Neural cell (in vitro differentiated cells): ENCODE data around the gene ASMTL. TPM values are rescaled to one million over a fixed set of nuclear protein-coding genes. Genes with fewer than 3 reads are reported as not detected.

Experiments used
- H2AFZ ChIP-seq: fragments of 200-600, 300-800 bp; sonication (generic), shearing (Covaris generic); 2 replicates; pipeline ENCODE4 v1.6.0; 2014; ENCODE audit warnings: low read depth, mild to moderate bottlenecking, antibody characterized with exemption, low read length, moderate library complexity
- H3F3A ChIP-seq: fragments of 200-600 bp; shearing (Covaris generic); 2 replicates; pipeline ENCODE4 v1.6.1; 2016; ENCODE audit warnings: mild to moderate bottlenecking, moderate library complexity, mixed read lengths, antibody characterized with exemption, low read length; ENCODE audit not compliant: insufficient read depth, poor library complexity, severe bottlenecking
- H3K27ac ChIP-seq: fragments of 200-600, 300-800 bp; sonication (generic), shearing (Covaris generic); 2 replicates; pipeline ENCODE4 v1.5.1; 2014; ENCODE audit warnings: mild to moderate bottlenecking, low read length, moderate library complexity
- H3K27me3 ChIP-seq: fragments of 300-800, 200-600 bp; sonication (generic), shearing (Covaris generic); 2 replicates; pipeline ENCODE4 v1.6.0; 2014; ENCODE audit warnings: mild to moderate bottlenecking, low read depth, low read length, moderate library complexity; ENCODE audit not compliant: insufficient read depth
- H3K36me3 ChIP-seq: fragments of 300-800, 200-600 bp; sonication (generic), shearing (Covaris generic); 2 replicates; pipeline ENCODE4 v1.5.1; 2014; ENCODE audit warnings: mild to moderate bottlenecking, antibody characterized with exemption, low read length, moderate library complexity; ENCODE audit not compliant: insufficient read depth
- H3K4me2 ChIP-seq: fragments of 300-800, 200-600 bp; sonication (generic), shearing (Covaris generic); 2 replicates; pipeline ENCODE4 v1.6.0; 2014; ENCODE audit warnings: mild to moderate bottlenecking, low read length
- H3K4me3 ChIP-seq: fragments of 300-800, 200-600 bp; sonication (generic), shearing (Covaris generic); 2 replicates; pipeline ENCODE4 v1.5.1; 2014; ENCODE audit warnings: mild to moderate bottlenecking, low read length, moderate library complexity
- H3K79me2 ChIP-seq: fragments of 200-600 bp; shearing (Covaris generic); replicated peaks from 2 replicates; pipeline ENCODE4 v1.6.0; 2014; ENCODE audit warnings: mild to moderate bottlenecking, low read length, moderate library complexity; ENCODE audit not compliant: insufficient read depth
- H3K9ac ChIP-seq: fragments of 300-800, 200-600 bp; sonication (generic), shearing (Covaris generic); 2 replicates; pipeline ENCODE4 v1.6.1; 2016; ENCODE audit warnings: mild to moderate bottlenecking, low read length, mixed read lengths
- H3K9me2 ChIP-seq: fragments of 200-600 bp; shearing (Covaris generic); 2 replicates; pipeline ENCODE4 v1.6.1; 2016; ENCODE audit warnings: mild to moderate bottlenecking, low read length, mixed read lengths; ENCODE audit not compliant: insufficient read depth
- H3K9me3 ChIP-seq: fragments of 200-600, 300-800 bp; sonication (generic), shearing (Covaris generic); 2 replicates; pipeline ENCODE4 v1.6.1; 2016; ENCODE audit warnings: mild to moderate bottlenecking, mixed run types, low read length, moderate library complexity, mixed read lengths
- H4K20me1 ChIP-seq: fragments of 200-600 bp; shearing (Covaris generic); 2 replicates; pipeline ENCODE4 v1.6.1; 2016; ENCODE audit warnings: mild to moderate bottlenecking, mixed run types; ENCODE audit not compliant: insufficient read depth
- EP300 ChIP-seq: fragments of 450-650 bp; conservative IDR thresholded peaks from 2 replicates; pipeline ENCODE4 v1.6.1; 2014; ENCODE audit warnings: antibody characterized with exemption, mild to moderate bottlenecking, moderate library complexity; ENCODE audit not compliant: poor library complexity, severe bottlenecking
- EZH2 ChIP-seq: fragments of 200-600, 300-800 bp; shearing (Covaris generic), sonication (generic); IDR thresholded peaks from 2 replicates; pipeline ENCODE4 v1.6.1; 2014; ENCODE audit warnings: antibody characterized with exemption, low read length, borderline replicate concordance, mild to moderate bottlenecking; ENCODE audit not compliant: insufficient read depth, poor library complexity, severe bottlenecking
- MXI1 ChIP-seq: fragments of 450-650 bp; conservative IDR thresholded peaks from 2 replicates; pipeline ENCODE4 v1.6.1; 2014; ENCODE audit warnings: antibody characterized with exemption, mild to moderate bottlenecking; ENCODE audit not compliant: poor library complexity, severe bottlenecking
- POLR2AphosphoS5 ChIP-seq: IDR thresholded peaks from 2 replicates; pipeline ENCODE4 v1.6.1; 2012
- RAD21 ChIP-seq: fragments of 450-650 bp; conservative IDR thresholded peaks from 2 replicates; pipeline ENCODE4 v1.6.1; 2014; ENCODE audit warnings: antibody characterized with exemption, mild to moderate bottlenecking, moderate library complexity
- SMC3 ChIP-seq: fragments of 450-650 bp; conservative IDR thresholded peaks from 2 replicates; pipeline ENCODE4 v1.6.1; 2014; ENCODE audit warnings: antibody characterized with exemption, mild to moderate bottlenecking, moderate library complexity; ENCODE audit not compliant: poor library complexity
- TAF1 ChIP-seq: IDR thresholded peaks from 2 replicates; pipeline ENCODE4 v1.6.1; 2012; ENCODE audit warnings: low read depth
- polyA plus RNA-seq: library from polyadenylated mRNA; depleted of rRNA; stranded (reverse); fragments of >200 nt; gene quantifications from 2 replicates; pipeline ENCODE4 v1.2.3, GENCODE V29; 2014
- TF ChIP-seq, protein P1 (sequence below): IDR thresholded peaks from 2 replicates; pipeline ENCODE4 v1.6.1; 2012; ENCODE audit warnings: borderline replicate concordance
- TF ChIP-seq, protein P2 (sequence below): fragments of 450-650 bp; IDR thresholded peaks from 2 replicates; pipeline ENCODE4 v1.5.1; 2014; ENCODE audit warnings: antibody characterized with exemption, mild to moderate bottlenecking, moderate library complexity; ENCODE audit not compliant: poor library complexity, severe bottlenecking

Gene ASMTL
- polyA plus RNA-seq, 1 donor from 2014 or later = 25.9 TPM

DNA sequence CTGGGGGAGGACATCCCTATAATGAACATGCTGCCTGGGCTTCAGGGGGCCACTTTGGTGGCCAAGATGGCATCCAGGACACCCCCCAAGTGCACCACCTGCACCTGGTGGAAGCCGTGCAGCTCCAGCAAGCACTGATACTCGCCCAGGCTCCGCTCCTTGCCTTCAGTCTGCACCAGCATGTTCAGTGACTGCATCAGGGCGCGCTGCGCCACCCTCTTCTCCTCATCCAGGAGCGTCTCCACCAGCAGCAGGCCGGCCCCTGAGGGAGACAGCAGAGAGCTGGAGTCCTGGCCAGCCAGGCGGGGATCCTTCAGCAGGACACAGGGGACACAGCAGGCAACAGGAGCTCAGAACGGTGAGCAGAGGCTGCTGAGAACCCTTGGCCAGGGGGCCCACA lies 49.5 kb downstream of the ASMTL start:
- Histone ChIP-seq H3K9me2 (no peaks in the 10 kb centered on the region), H3K79me2 (no peaks in the 10 kb centered on the region), H4K20me1 (no peaks in the 10 kb centered on the region)

DNA sequence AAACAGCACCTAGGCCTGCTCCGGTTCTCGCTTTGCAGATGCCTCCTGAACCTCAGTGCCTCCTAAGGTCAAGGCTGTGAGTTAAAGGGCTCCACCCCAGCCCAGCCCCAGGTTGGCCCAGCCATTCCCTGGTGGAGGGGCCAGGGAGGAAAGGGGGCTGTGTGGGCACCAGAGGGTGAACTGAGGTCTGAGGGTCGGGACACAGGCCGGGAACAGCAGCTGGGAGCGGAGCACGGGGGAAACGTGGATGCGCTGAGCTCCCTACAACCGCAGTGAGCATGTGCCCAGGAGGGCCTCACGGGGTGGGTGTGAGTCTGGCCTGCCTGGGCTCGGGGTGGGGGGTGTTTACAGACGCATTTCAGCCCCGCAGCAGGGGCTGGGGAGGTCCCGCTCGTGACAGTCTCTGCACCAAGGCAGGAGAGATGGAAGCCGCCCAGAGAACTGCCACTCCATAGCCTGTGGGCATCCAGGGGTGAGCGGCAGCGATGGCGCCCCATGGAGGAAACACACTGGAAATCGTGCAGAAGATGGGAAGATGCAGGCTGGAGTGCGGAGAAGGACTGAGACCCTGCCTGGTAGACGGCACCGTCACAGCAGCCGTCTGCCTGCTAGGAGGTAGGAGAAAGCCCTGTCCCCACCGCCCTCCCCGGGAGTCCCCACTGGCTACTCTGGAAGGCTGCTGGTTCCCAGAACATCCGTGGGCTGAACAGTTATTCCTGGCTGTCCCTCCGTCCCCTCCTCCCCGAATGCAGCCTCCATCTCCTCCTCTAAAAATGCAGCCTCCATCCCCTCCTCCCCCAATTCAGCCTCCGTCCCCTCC lies 50.9 kb downstream of the ASMTL start:
- H3K9me2 ChIP-seq = no peaks in the 10 kb centered on the region
- H3K4me2 ChIP-seq = no peak overlapping the region
- H3K36me3 ChIP-seq = peaks cover 11% of the 10 kb centered on the region
- no peak overlapping the region for H3K4me3 ChIP-seq
- no peak for TF ChIP-seq TAF1
- TF ChIP-seq EP300 = no peak
- no peak for TF ChIP-seq RAD21
- TF ChIP-seq POLR2AphosphoS5 = no peak
- no peak for TF ChIP-seq MXI1
- no peak for TF ChIP-seq SMC3
- TF ChIP-seq, protein P1, sequence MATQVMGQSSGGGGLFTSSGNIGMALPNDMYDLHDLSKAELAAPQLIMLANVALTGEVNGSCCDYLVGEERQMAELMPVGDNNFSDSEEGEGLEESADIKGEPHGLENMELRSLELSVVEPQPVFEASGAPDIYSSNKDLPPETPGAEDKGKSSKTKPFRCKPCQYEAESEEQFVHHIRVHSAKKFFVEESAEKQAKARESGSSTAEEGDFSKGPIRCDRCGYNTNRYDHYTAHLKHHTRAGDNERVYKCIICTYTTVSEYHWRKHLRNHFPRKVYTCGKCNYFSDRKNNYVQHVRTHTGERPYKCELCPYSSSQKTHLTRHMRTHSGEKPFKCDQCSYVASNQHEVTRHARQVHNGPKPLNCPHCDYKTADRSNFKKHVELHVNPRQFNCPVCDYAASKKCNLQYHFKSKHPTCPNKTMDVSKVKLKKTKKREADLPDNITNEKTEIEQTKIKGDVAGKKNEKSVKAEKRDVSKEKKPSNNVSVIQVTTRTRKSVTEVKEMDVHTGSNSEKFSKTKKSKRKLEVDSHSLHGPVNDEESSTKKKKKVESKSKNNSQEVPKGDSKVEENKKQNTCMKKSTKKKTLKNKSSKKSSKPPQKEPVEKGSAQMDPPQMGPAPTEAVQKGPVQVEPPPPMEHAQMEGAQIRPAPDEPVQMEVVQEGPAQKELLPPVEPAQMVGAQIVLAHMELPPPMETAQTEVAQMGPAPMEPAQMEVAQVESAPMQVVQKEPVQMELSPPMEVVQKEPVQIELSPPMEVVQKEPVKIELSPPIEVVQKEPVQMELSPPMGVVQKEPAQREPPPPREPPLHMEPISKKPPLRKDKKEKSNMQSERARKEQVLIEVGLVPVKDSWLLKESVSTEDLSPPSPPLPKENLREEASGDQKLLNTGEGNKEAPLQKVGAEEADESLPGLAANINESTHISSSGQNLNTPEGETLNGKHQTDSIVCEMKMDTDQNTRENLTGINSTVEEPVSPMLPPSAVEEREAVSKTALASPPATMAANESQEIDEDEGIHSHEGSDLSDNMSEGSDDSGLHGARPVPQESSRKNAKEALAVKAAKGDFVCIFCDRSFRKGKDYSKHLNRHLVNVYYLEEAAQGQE = no peak
- no peak for TF ChIP-seq EZH2
- TF ChIP-seq, protein P2, sequence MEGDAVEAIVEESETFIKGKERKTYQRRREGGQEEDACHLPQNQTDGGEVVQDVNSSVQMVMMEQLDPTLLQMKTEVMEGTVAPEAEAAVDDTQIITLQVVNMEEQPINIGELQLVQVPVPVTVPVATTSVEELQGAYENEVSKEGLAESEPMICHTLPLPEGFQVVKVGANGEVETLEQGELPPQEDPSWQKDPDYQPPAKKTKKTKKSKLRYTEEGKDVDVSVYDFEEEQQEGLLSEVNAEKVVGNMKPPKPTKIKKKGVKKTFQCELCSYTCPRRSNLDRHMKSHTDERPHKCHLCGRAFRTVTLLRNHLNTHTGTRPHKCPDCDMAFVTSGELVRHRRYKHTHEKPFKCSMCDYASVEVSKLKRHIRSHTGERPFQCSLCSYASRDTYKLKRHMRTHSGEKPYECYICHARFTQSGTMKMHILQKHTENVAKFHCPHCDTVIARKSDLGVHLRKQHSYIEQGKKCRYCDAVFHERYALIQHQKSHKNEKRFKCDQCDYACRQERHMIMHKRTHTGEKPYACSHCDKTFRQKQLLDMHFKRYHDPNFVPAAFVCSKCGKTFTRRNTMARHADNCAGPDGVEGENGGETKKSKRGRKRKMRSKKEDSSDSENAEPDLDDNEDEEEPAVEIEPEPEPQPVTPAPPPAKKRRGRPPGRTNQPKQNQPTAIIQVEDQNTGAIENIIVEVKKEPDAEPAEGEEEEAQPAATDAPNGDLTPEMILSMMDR = no peak
- no peaks in the 10 kb centered on the region for H3K79me2 ChIP-seq
- H3K27ac ChIP-seq = no peak overlapping the region
- no peaks in the 10 kb centered on the region for H3F3A ChIP-seq
- no peaks in the 10 kb centered on the region for H3K27me3 ChIP-seq
- H2AFZ ChIP-seq = no peak overlapping the region
- H3K9ac ChIP-seq = no peak overlapping the region
- H3K9me3 ChIP-seq = no peaks in the 10 kb centered on the region
- H4K20me1 ChIP-seq = no peaks in the 10 kb centered on the region

More for the DNA sequence above, 49.5 kb downstream of the ASMTL start:
- no peaks in the 10 kb centered on the region for H3F3A ChIP-seq
- H3K36me3 ChIP-seq = peaks cover 17% of the 10 kb centered on the region
- no peaks in the 10 kb centered on the region for H3K27me3 ChIP-seq
- no peak overlapping the region for H3K4me2 ChIP-seq
- H3K27ac ChIP-seq = no peak overlapping the region
- TF ChIP-seq, protein P2 = no peak
- no peak for TF ChIP-seq RAD21
- TF ChIP-seq POLR2AphosphoS5 = no peak
- no peak for TF ChIP-seq EP300
- TF ChIP-seq TAF1 = no peak
- no peak for TF ChIP-seq MXI1
- TF ChIP-seq, protein P1 = no peak
- no peak for TF ChIP-seq SMC3
- no peak for TF ChIP-seq EZH2
- H3K9me3 ChIP-seq = no peaks in the 10 kb centered on the region
- H3K4me3 ChIP-seq = no peak overlapping the region
- no peak overlapping the region for H2AFZ ChIP-seq
- H3K9ac ChIP-seq = no peak overlapping the region
